ENCODE measurements around the gene SUSD2.

SUSD2 gene

GRCh38 chr22:24148266-24149197 is 32.8 kb upstream of the SUSD2 start:
- TF ChIP-seq CSDC2 (CRISPR knock-in tag; IDR thresholded peaks at IDR 0.05) (no peak), PATZ1 (CRISPR knock-in tag; IDR thresholded peaks at IDR 0.05; ENCODE audit: borderline replicate concordance) (no peak), ZC3H10 (CRISPR knock-in tag; IDR thresholded peaks at IDR 0.05) (no peak), OSR1 (CRISPR knock-in tag; IDR thresholded peaks at IDR 0.05) (no peak), SNAI2 (CRISPR knock-in tag; IDR thresholded peaks at IDR 0.05) (no peak), ESRRG (CRISPR knock-in tag; IDR thresholded peaks at IDR 0.05) (no peak), ZNF70 (CRISPR knock-in tag; IDR thresholded peaks at IDR 0.05) (no peak), GLIS3 (CRISPR knock-in tag; IDR thresholded peaks at IDR 0.05) (no peak), ISL1 (CRISPR knock-in tag; IDR thresholded peaks at IDR 0.05) (no peak), ARNTL (CRISPR knock-in tag; IDR thresholded peaks at IDR 0.05; ENCODE audit: borderline replicate concordance, low read depth) (no peak), ZFP30 (CRISPR knock-in tag; IDR thresholded peaks at IDR 0.05) (no peak), TOX (CRISPR knock-in tag; IDR thresholded peaks at IDR 0.05; ENCODE audit: borderline replicate concordance) (no peak), RARB (CRISPR knock-in tag; IDR thresholded peaks at IDR 0.05) (no peak), ZNF8 (CRISPR knock-in tag; IDR thresholded peaks at IDR 0.05) (no peak), ZFP3 (CRISPR knock-in tag; IDR thresholded peaks at IDR 0.05) (no peak), ZNF565 (CRISPR knock-in tag; conservative IDR thresholded peaks at IDR 0.05; ENCODE audit: low read depth) (no peak)
- TF ChIP-seq, protein P1, sequence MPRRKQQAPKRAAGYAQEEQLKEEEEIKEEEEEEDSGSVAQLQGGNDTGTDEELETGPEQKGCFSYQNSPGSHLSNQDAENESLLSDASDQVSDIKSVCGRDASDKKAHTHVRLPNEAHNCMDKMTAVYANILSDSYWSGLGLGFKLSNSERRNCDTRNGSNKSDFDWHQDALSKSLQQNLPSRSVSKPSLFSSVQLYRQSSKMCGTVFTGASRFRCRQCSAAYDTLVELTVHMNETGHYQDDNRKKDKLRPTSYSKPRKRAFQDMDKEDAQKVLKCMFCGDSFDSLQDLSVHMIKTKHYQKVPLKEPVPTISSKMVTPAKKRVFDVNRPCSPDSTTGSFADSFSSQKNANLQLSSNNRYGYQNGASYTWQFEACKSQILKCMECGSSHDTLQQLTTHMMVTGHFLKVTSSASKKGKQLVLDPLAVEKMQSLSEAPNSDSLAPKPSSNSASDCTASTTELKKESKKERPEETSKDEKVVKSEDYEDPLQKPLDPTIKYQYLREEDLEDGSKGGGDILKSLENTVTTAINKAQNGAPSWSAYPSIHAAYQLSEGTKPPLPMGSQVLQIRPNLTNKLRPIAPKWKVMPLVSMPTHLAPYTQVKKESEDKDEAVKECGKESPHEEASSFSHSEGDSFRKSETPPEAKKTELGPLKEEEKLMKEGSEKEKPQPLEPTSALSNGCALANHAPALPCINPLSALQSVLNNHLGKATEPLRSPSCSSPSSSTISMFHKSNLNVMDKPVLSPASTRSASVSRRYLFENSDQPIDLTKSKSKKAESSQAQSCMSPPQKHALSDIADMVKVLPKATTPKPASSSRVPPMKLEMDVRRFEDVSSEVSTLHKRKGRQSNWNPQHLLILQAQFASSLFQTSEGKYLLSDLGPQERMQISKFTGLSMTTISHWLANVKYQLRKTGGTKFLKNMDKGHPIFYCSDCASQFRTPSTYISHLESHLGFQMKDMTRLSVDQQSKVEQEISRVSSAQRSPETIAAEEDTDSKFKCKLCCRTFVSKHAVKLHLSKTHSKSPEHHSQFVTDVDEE (CRISPR knock-in tag; IDR thresholded peaks at IDR 0.05): no peak
- TF ChIP-seq, protein P2, sequence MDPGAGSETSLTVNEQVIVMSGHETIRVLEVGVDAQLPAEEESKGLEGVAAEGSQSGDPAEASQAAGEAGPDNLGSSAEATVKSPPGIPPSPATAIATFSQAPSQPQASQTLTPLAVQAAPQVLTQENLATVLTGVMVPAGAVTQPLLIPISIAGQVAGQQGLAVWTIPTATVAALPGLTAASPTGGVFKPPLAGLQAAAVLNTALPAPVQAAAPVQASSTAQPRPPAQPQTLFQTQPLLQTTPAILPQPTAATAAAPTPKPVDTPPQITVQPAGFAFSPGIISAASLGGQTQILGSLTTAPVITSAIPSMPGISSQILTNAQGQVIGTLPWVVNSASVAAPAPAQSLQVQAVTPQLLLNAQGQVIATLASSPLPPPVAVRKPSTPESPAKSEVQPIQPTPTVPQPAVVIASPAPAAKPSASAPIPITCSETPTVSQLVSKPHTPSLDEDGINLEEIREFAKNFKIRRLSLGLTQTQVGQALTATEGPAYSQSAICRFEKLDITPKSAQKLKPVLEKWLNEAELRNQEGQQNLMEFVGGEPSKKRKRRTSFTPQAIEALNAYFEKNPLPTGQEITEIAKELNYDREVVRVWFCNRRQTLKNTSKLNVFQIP (CRISPR knock-in tag; IDR thresholded peaks at IDR 0.05; ENCODE audit: borderline replicate concordance, low read depth): no peak
- TF ChIP-seq, protein P3, sequence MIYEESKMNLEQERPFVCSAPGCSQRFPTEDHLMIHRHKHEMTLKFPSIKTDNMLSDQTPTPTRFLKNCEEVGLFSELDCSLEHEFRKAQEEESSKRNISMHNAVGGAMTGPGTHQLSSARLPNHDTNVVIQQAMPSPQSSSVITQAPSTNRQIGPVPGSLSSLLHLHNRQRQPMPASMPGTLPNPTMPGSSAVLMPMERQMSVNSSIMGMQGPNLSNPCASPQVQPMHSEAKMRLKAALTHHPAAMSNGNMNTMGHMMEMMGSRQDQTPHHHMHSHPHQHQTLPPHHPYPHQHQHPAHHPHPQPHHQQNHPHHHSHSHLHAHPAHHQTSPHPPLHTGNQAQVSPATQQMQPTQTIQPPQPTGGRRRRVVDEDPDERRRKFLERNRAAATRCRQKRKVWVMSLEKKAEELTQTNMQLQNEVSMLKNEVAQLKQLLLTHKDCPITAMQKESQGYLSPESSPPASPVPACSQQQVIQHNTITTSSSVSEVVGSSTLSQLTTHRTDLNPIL (CRISPR knock-in tag; IDR thresholded peaks at IDR 0.05; ENCODE audit: low read depth): no peak
- ATAC-seq: no peak

GRCh38 chr22:24149198-24149590 is 32.1 kb upstream of the SUSD2 start:
- TF ChIP-seq SNAI2 (CRISPR knock-in tag; IDR thresholded peaks at IDR 0.05) (no peak), CSDC2 (CRISPR knock-in tag; IDR thresholded peaks at IDR 0.05) (no peak), GLIS3 (CRISPR knock-in tag; IDR thresholded peaks at IDR 0.05) (no peak), ZFP3 (CRISPR knock-in tag; IDR thresholded peaks at IDR 0.05) (no peak), ZFP30 (CRISPR knock-in tag; IDR thresholded peaks at IDR 0.05) (no peak)
- TF ChIP-seq, protein P3 (CRISPR knock-in tag; IDR thresholded peaks at IDR 0.05; ENCODE audit: low read depth): no peak
- ATAC-seq: no peak

DNA sequence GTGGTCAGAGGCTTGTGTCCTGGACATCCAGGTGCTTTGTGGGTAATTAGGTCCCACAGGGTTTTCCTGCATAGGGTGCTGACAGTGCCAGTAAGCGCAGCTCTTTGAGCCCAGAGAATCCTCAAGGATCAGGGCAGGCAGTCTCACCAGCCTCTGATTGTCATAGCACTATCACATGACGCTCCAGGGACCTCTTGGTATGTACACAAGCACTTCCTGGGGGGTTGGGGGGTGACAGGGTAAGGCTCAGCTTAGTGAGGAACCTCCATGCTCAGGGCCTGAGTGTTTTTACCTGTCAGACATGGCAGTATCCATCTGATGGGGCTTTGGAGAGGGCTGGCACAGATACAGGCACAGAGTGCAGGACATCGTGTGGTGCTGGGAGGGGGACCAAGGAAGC is 27.9 kb upstream of the SUSD2 start:
- ATAC-seq: no peak
- TF ChIP-seq ZNF8 (CRISPR knock-in tag; IDR thresholded peaks at IDR 0.05) (no peak), ZFP30 (CRISPR knock-in tag; IDR thresholded peaks at IDR 0.05) (no peak), CSDC2 (CRISPR knock-in tag; IDR thresholded peaks at IDR 0.05) (no peak), ZNF565 (CRISPR knock-in tag; conservative IDR thresholded peaks at IDR 0.05; ENCODE audit: low read depth) (no peak), SNAI2 (CRISPR knock-in tag; IDR thresholded peaks at IDR 0.05) (no peak), ZFP3 (CRISPR knock-in tag; IDR thresholded peaks at IDR 0.05) (no peak), RARB (CRISPR knock-in tag; IDR thresholded peaks at IDR 0.05) (no peak), TOX (CRISPR knock-in tag; IDR thresholded peaks at IDR 0.05; ENCODE audit: borderline replicate concordance) (no peak), ISL1 (CRISPR knock-in tag; IDR thresholded peaks at IDR 0.05) (no peak), BACH2 (CRISPR knock-in tag; IDR thresholded peaks at IDR 0.05; ENCODE audit: borderline replicate concordance) (no peak)
- TF ChIP-seq, protein P1 (CRISPR knock-in tag; IDR thresholded peaks at IDR 0.05): no peak
- TF ChIP-seq, protein P3 (CRISPR knock-in tag; IDR thresholded peaks at IDR 0.05; ENCODE audit: low read depth): no peak

Data from SK-N-SH treated with all-trans-retinoic acid at 6 μM for 48 hours (cell line).